Measurements from ENCODE around the gene PLCH1. TPM values are rescaled to one million over a fixed set of nuclear protein-coding genes. Genes with fewer than 3 reads are reported as not detected.

PLCH1 gene
- total and polyA plus RNA-seq, 2 of the 8 experiments (the other 6 are each of a cell fraction or from before 2014, with no cell fraction given) = 5.8 to 17.2 TPM

DNA sequence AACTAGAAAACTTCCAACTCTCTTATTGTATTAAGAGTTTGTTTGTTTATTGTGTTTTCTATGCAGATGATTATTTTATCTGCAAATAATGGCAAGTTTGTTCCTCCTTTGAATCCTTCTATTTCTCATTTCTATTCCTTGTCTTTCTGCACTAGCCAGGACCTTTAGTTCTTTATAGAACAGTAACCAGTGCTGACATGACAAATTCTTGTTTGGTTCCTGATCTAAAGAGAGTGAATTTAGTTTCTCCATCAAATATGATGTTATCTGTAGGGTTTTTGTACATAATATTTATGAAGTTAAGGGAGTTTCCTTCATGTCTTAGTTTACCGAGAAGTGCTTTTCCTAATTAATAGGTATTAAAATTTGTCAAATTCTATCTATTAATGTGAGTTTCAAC is 350.6 kb downstream of the PLCH1 start:
- Histone ChIP-seq H3K4me3 (ENCODE audit: extremely low read depth in 1 of 4, insufficient read depth in 2 of 4, low read depth in 3 of 4, low read length in 4 of 4) (no peak overlapping the region), H2BK15ac (ENCODE audit: low read length) (no peak overlapping the region), H3K27me3 (replicated peaks in 1 of 4; ENCODE audit: control insufficient read depth in 3 of 4, extremely low read depth in 1 of 4, insufficient read depth in 3 of 4, low read length in 3 of 4) (no peaks in the 10 kb centered on the region), H3K23me2 (ENCODE audit: low read depth, low read length) (no peaks in the 10 kb centered on the region), H3K79me2 (ENCODE audit: control insufficient read depth in 1 of 2, insufficient read depth in 2 of 2, low read length in 2 of 2) (no peaks in the 10 kb centered on the region), H3K27ac (ENCODE audit: low read depth, low read length) (no peak overlapping the region), H3K36me3 (ENCODE audit: control insufficient read depth in 2 of 4, insufficient read depth in 4 of 4, low read length in 3 of 4) (no peaks in the 10 kb centered on the region), H3K23ac (ENCODE audit: insufficient read length) (no peak overlapping the region), H3K4me1 (replicated peaks in 1 of 4; ENCODE audit: control insufficient read depth in 3 of 4, insufficient read depth in 4 of 4, low read length in 3 of 4) (peaks cover 0 to 4% (median 0%) of the 10 kb centered on the region in 4 experiments; a peak in 1 of 7 replicates), H3K79me1 (ENCODE audit: low read depth, low read length) (no peaks in the 10 kb centered on the region), H3K56ac (replicated peaks; ENCODE audit: insufficient read length, low read depth, low read length) (no peak overlapping the region), H4K91ac (replicated peaks; ENCODE audit: insufficient read length, low read length) (no peak overlapping the region), H3K4me2 (ENCODE audit: insufficient read depth in 1 of 2, low read depth in 2 of 2, low read length in 2 of 2) (no peak overlapping the region), H3K14ac (ENCODE audit: insufficient read length) (no peak overlapping the region), H4K20me1 (replicated peaks in 1 of 2; ENCODE audit: control insufficient read depth in 1 of 2, insufficient read depth in 2 of 2, low read length in 2 of 2) (no peaks in the 10 kb centered on the region), H2BK12ac (ENCODE audit: low read depth, low read length) (no peak overlapping the region), H3K9ac (replicated peaks in 1 of 4; ENCODE audit: extremely low read depth in 1 of 4, low read depth in 3 of 4, low read length in 3 of 4) (no peak overlapping the region), H3K9me3 (ENCODE audit: insufficient read depth in 2 of 2, low read depth in 1 of 2, low read length in 1 of 2) (no peaks in the 10 kb centered on the region; a peak in 1 of 4 replicates), H4K8ac (ENCODE audit: extremely low read depth, insufficient read depth, low read length) (no peak overlapping the region), H4K5ac (ENCODE audit: insufficient read length, low read depth, low read length) (no peak overlapping the region), H2AK5ac (ENCODE audit: low read depth, low read length) (no peak overlapping the region), H2AFZ (ENCODE audit: low read length) (no peak overlapping the region), H3K4ac (replicated peaks; ENCODE audit: insufficient read length, low read depth, low read length) (no peak overlapping the region), H2BK5ac (ENCODE audit: low read depth, low read length) (no peak overlapping the region), H3K18ac (ENCODE audit: extremely low read depth, low read length) (no peak overlapping the region), H2BK20ac (ENCODE audit: low read length) (no peak overlapping the region), H2BK120ac (replicated peaks; ENCODE audit: low read depth, low read length) (no peak overlapping the region)
- CTCF ChIA-PET (ENCODE audit: partially characterized antibody) = no interaction called here
- FAIRE-seq (no peak), DNase-seq (ENCODE audit: low read depth in 1 of 2, low spot score in 2 of 2) (no peak)
- WGBS, 2 experiments (ENCODE audit: extremely low coverage in 1 of 2, insufficient coverage in 1 of 2, insufficient read length in 1 of 2, insufficient replicate concordance in 2 of 2, low coverage in 1 of 2, low lambda C conversion rate in 2 of 2, missing lambda C conversion rate in 1 of 2) = 88% methylated on average over 1 of the region's 1 CpG; no CpG with 5 or more reads in 1 of the 2 experiments
- TF ChIP-seq MAFK (IDR thresholded peaks at IDR 0.05; ENCODE audit: low read depth, low read length) (peak; percentile 12; the same call in 1 of the 2 replicates), KDM5A (IDR thresholded peaks at IDR 0.05; ENCODE audit: low read length) (no peak)
- POLR2A ChIA-PET (ENCODE audit: partially characterized antibody) = no interaction called here

All from H1 (cell line).